MM.1S (cell line): ENCODE data around the gene ERC2.

Experiments used
- CTCF ChIP-seq: fragments of 300-600 bp; sonication (generic); IDR thresholded peaks from 2 replicates; pipeline ENCODE4 v1.5.1; 2016; ENCODE audit warnings: antibody characterized with exemption, low read length, mixed read lengths
- EZH2 ChIP-seq: fragments of 300-600 bp; sonication (generic); optimal IDR thresholded peaks from 2 replicates; pipeline ENCODE3; 2017; ENCODE audit warnings: low read depth, mild to moderate bottlenecking, antibody characterized with exemption, low read length, mixed read lengths
- EZH2phosphoT487 ChIP-seq: fragments of 300-600 bp; sonication (generic); IDR thresholded peaks from 2 replicates; pipeline ENCODE4 v1.6.1; 2018; ENCODE audit warnings: antibody characterized with exemption, low read length

GRCh38 chr3:56197991-56198390 lies 270.3 kb downstream of the ERC2 start:
- TF ChIP-seq CTCF, result no peak
- TF ChIP-seq EZH2, result no peak
- no peak for TF ChIP-seq EZH2phosphoT487
